Limb (tissue), 2 donors: ENCODE data around the gene HLX.
A peak's percentile ranks its signal among the peaks of the same experiment; 100 is the strongest.

Experiments
- DNase-seq, 2 donors: peaks; one replicate each; pipeline ENCODE4 v3.0.0-alpha.2; 2016; ENCODE audit errors: extremely low spot score in 2 of 2

HLX gene

GRCh38 chr1:220879076-220879508 lies at the start of gene HLX:
TSS of gene HLX (plus strand) at chr1:220879443. CDS start at chr1:220879858, 415 bp downstream.
- DNase-seq: peak; percentile 84 to 92

- no peak for DNase-seq
These were observed 45.8 kb upstream of the HLX start for GRCh38 chr1:220833436-220833835.

- DNase-seq: no peak
These were observed 44.9 kb upstream of the HLX start for GRCh38 chr1:220834155-220834870.

- no peak for DNase-seq
These were observed 40.7 kb upstream of the HLX start for GRCh38 chr1:220838578-220838977.

- DNase-seq: no peak
These were observed 39.8 kb upstream of the HLX start for GRCh38 chr1:220839474-220839873.

- no peak for DNase-seq
These were observed 38.0 kb upstream of the HLX start for GRCh38 chr1:220841293-220841692.

DNA sequence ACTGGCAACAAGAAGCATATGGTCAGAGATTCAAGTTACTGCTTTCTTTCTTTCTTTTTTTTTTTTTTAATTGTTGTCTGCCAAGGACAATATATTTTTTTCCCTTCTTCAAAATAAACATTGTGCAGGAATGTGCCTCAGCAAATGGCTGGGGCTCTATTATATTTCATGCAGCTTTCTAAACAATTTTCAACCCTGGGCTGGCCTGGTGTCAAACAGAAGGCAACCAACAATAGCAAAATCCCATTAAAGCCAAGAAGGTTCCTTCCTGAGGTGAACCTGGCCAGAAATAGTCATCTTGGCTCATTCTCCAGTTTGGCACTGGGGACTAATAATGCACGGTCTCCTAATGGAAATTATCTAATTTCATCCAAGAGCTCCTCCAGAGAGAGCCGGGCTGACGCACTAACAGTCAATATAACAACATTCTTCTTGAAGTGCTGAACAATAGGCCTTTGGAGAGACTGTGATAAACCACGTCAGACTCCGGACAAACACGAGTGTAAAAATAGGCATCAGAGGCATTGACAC lies 35.7 kb upstream of the HLX start:
- peak; percentile 60 to 71 for DNase-seq

- no peak for DNase-seq
These were observed 26.8 kb upstream of the HLX start for GRCh38 chr1:220852408-220852807.

DNA sequence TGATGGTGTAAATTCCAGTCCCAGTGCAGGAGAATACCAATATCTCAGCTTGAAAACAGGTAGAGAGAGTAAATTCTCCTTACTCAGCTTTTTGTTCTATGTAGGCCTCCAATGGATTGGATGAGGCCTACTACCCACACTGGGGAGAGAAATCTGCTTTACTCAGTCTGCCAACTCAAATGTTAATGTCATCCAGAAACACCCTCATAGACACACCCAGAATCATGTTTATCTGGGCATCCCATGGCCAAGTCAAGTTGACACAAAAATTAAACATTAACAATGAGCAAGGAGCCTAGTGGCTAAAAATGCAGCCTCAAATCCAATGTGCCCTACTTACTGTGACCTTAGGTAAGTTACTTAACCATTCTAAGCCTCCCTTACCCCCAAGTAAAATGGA lies 6.9 kb upstream of the HLX start:
- no peak for DNase-seq

DNA sequence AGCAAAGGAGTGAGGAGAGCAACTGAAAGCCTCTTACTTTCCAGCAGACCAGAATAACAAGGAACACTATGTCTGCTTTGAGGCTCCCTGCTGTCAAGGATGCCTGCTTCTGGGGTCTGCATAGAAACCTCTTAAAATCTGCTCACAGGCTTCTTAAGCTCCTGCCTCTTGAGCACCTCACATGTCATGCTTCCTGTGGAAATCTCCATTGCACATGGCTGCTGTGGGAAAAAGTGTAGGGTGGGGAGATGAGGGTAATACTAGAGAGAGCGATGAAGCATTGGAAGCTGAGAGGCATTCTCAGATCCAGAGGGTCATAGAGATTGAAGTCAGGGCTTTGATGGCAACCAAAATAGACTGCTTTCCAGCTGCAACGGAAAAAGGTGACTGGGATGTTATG lies 6.2 kb upstream of the HLX start:
- DNase-seq: no peak

- peak; percentile 72 to 81 for DNase-seq
These were observed 5.2 kb upstream of the HLX start for GRCh38 chr1:220873868-220874655.

GRCh38 chr1:220875260-220875659 lies 4.0 kb upstream of the HLX start:
- DNase-seq: no peak

- peak in 1 of 2 donors; percentile 72 for DNase-seq
These were observed 2.5 kb upstream of the HLX start for GRCh38 chr1:220876511-220877376.

DNA sequence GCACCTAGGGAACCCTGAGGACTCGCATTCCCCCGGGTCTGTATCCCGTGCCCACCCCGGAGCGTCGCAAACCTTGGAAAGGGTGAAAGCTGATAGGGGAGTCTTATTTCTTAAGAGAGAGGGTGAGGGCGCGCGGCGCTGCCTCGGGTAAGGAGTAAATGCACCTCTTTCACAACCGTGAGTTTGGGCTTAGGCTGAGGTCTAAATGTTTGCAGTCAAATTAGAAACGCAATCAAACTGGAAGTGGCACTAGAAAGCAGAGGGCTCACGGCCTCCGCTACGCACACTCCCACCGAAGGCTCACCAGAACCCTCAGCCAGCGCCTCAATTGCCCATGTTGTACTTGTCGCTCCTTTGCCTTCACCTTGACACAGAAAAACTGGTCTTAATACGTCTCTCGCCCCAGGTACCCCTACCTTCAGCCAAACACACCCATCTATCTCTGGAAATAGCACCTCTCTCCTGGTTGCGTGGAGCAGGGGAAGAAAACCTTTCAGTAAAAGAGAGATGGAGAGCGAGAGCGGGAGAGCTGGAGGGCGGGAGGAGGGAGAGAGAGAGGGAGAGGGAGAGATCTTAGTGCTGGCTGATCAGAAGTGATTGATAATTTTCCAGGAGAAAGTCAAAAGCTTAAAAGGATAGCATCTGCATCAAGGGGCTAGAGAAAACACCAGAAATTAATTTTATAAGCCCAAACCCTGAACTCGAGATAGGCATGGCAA lies 1.7 kb upstream of the HLX start:
- peak in 1 of 2 donors; percentile 48 for DNase-seq

- peak in 1 of 2 donors; percentile 54 for DNase-seq
These were observed 810 bp upstream of the HLX start for GRCh38 chr1:220878191-220879075.

DNA sequence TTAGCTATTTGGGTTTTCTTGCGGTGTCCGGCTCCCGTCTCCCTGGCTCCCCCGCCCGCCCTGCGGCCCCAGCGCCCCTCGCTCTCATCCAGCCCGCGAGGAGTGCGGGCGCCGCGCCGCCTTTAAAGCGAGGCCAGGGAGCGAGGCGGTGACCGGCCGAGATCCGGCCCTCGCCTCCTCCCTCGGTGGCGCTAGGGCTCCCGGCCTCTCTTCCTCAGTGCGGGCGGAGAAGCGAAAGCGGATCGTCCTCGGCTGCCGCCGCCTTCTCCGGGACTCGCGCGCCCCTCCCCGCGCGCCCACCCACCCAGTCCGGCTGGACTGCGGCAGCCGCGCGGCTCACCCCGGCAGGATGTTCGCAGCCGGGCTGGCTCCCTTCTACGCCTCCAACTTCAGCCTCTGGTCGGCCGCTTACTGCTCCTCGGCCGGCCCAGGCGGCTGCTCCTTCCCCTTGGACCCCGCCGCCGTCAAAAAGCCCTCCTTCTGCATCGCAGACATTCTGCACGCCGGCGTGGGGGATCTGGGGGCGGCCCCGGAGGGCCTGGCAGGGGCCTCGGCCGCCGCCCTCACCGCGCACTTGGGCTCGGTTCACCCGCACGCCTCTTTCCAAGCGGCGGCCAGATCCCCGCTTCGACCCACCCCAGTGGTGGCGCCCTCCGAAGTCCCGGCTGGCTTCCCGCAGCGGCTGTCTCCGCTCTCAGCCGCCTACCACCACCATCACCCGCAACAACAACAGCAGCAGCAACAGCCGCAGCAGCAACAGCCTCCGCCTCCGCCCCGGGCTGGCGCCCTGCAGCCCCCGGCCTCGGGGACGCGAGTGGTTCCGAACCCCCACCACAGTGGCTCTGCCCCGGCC lies 492 bp downstream of the HLX start:
- peak in 1 of 2 donors; percentile 78 for DNase-seq

GRCh38 chr1:220880362-220880670 lies 1.1 kb downstream of the HLX start:
- DNase-seq: no peak

- peak in 1 of 2 donors; percentile 62 for DNase-seq
These were observed 1.7 kb downstream of the HLX start for GRCh38 chr1:220880726-220881506.
